Spinal cord (tissue), 10 donors: ENCODE data around the gene LRP1B. TPM values are rescaled to one million over a fixed set of nuclear protein-coding genes. Genes with fewer than 3 reads are reported as not detected.

Experiments
- DNase-seq, 6 donors: peaks; one replicate each; pipeline versions ENCODE4 v3.0.0 to v3.0.0-alpha.2; 2013 to 2015; ENCODE audit warnings: low spot score in 6 of 6, low read depth in 4 of 6
- H3K27ac ChIP-seq: one replicate; pipeline ENCODE4 v1.5.1; 2013; ENCODE audit warnings: low read depth, low read length, control low read depth
- H3K27me3 ChIP-seq: one replicate; pipeline ENCODE4 v1.6.1; 2013; ENCODE audit warnings: low read length; ENCODE audit not compliant: control insufficient read depth, insufficient read depth
- H3K36me3 ChIP-seq: one replicate; pipeline ENCODE4 v1.6.1; 2013; ENCODE audit warnings: low read length; ENCODE audit not compliant: control insufficient read depth, insufficient read depth
- H3K4me1 ChIP-seq: one replicate; pipeline ENCODE4 v1.6.1; 2013; ENCODE audit warnings: low read length; ENCODE audit not compliant: control insufficient read depth, insufficient read depth
- H3K4me3 ChIP-seq: one replicate; pipeline ENCODE4 v1.5.1; 2013; ENCODE audit warnings: low read depth, low read length, control low read depth
- H3K9me3 ChIP-seq: one replicate; pipeline ENCODE4 v1.6.1; 2013; ENCODE audit warnings: low read length; ENCODE audit not compliant: control insufficient read depth, insufficient read depth
- whole genome bisulfite sequencing: methylation state at CpG from one replicate; pipeline ENCODE4 v1.1.5; 2013; ENCODE audit warnings: missing lambda C conversion rate; ENCODE audit not compliant: insufficient coverage; 5-methylcytosine and 5-hydroxymethylcytosine counted together
- polyA plus RNA-seq, 2 donors: library from polyadenylated mRNA; unstranded; fragments of 120-200 nt; gene quantifications; one replicate each; pipeline ENCODE4 v1.2.1, GENCODE V29; 2013; ENCODE audit not compliant: insufficient read length in 2 of 2
- total RNA-seq, 2 donors: library from RNA; depleted of rRNA in 1 of 2; stranded (reverse); fragments of 120-200 nt in 1 of 2; fragments of >200 nt in 1 of 2; gene quantifications; one replicate each; pipeline versions ENCODE4 v1.2.3 to v1.2.4, GENCODE V29; 2013 to 2014
- donor health status: healthy.

The LRP1B gene
- total and polyA plus RNA-seq, 4 donors = 22.1 to 70.2 (median 32.1) TPM

- Histone ChIP-seq H3K9me3 (no peaks in the 10 kb centered on the region), H3K27ac (no peak overlapping the region), H3K4me3 (no peak overlapping the region), H3K27me3 (no peaks in the 10 kb centered on the region), H3K36me3 (no peaks in the 10 kb centered on the region), H3K4me1 (no peaks in the 10 kb centered on the region)
- DNase-seq = no peak
- no CpG with 5 or more reads among the region's 1 CpG for WGBS
These were observed 1537.7 kb downstream of the LRP1B start for GRCh38 chr2:140593132-140593531.

- Histone ChIP-seq H3K9me3 (no peaks in the 10 kb centered on the region), H3K4me3 (no peak overlapping the region), H3K4me1 (no peaks in the 10 kb centered on the region), H3K27ac (no peak overlapping the region), H3K27me3 (no peaks in the 10 kb centered on the region), H3K36me3 (no peaks in the 10 kb centered on the region)
- DNase-seq = no peak
These were observed 1541.1 kb downstream of the LRP1B start for GRCh38 chr2:140589696-140590095.

- Histone ChIP-seq H3K4me1 (no peaks in the 10 kb centered on the region), H3K36me3 (no peaks in the 10 kb centered on the region), H3K9me3 (no peaks in the 10 kb centered on the region), H3K27me3 (no peaks in the 10 kb centered on the region), H3K27ac (no peak overlapping the region), H3K4me3 (no peak overlapping the region)
- WGBS = no CpG with 5 or more reads among the region's 1 CpG
- no peak for DNase-seq
These were observed 1541.5 kb downstream of the LRP1B start for GRCh38 chr2:140589273-140589672.

- Histone ChIP-seq H3K36me3 (no peaks in the 10 kb centered on the region), H3K9me3 (no peaks in the 10 kb centered on the region), H3K27me3 (no peaks in the 10 kb centered on the region), H3K27ac (no peak overlapping the region), H3K4me3 (no peak overlapping the region), H3K4me1 (no peaks in the 10 kb centered on the region)
- DNase-seq = no peak
- no CpG with 5 or more reads among the region's 2 CpGs for WGBS
These were observed 1544.4 kb downstream of the LRP1B start for GRCh38 chr2:140586379-140586778.

GRCh38 chr2:140585016-140585415 lies 1545.8 kb downstream of the LRP1B start:
- no peaks in the 10 kb centered on the region for H3K27me3 ChIP-seq
- no peak overlapping the region for H3K4me3 ChIP-seq
- no peak for DNase-seq
- H3K9me3 ChIP-seq = no peaks in the 10 kb centered on the region
- no CpG with 5 or more reads among the region's 2 CpGs for whole genome bisulfite sequencing
- no peaks in the 10 kb centered on the region for H3K36me3 ChIP-seq
- H3K4me1 ChIP-seq = no peaks in the 10 kb centered on the region
- no peak overlapping the region for H3K27ac ChIP-seq

- Histone ChIP-seq H3K27me3 (no peaks in the 10 kb centered on the region), H3K4me3 (no peak overlapping the region), H3K36me3 (no peaks in the 10 kb centered on the region), H3K27ac (no peak overlapping the region), H3K9me3 (no peaks in the 10 kb centered on the region), H3K4me1 (no peaks in the 10 kb centered on the region)
- peak in 3 of 6 donors; percentile 9 to 40 (median 32) for DNase-seq
These were observed 1546.3 kb downstream of the LRP1B start for GRCh38 chr2:140584471-140584870.

- no peaks in the 10 kb centered on the region for H3K4me1 ChIP-seq
- no CpG with 5 or more reads among the region's 2 CpGs for WGBS
- peak in 1 of 6 donors; percentile 56 for DNase-seq
- H3K27me3 ChIP-seq = no peaks in the 10 kb centered on the region
- H3K27ac ChIP-seq = no peak overlapping the region
- H3K4me3 ChIP-seq = no peak overlapping the region
- no peaks in the 10 kb centered on the region for H3K9me3 ChIP-seq
- H3K36me3 ChIP-seq = no peaks in the 10 kb centered on the region
These were observed 1550.2 kb downstream of the LRP1B start for GRCh38 chr2:140580532-140581151.

GRCh38 chr2:140577453-140577852 lies 1553.4 kb downstream of the LRP1B start:
- Histone ChIP-seq H3K4me3 (no peak overlapping the region), H3K4me1 (no peaks in the 10 kb centered on the region), H3K27ac (no peak overlapping the region), H3K9me3 (no peaks in the 10 kb centered on the region), H3K27me3 (no peaks in the 10 kb centered on the region), H3K36me3 (no peaks in the 10 kb centered on the region)
- no peak for DNase-seq
- WGBS = 100% methylated on average over 2 of the region's 2 CpGs

GRCh38 chr2:140567734-140568133 lies 1563.1 kb downstream of the LRP1B start:
- DNase-seq = no peak
- H3K36me3 ChIP-seq = no peaks in the 10 kb centered on the region
- H3K27ac ChIP-seq = no peak overlapping the region
- H3K4me3 ChIP-seq = no peak overlapping the region
- no CpG with 5 or more reads among the region's 2 CpGs for WGBS
- H3K27me3 ChIP-seq = no peaks in the 10 kb centered on the region
- H3K9me3 ChIP-seq = no peaks in the 10 kb centered on the region
- H3K4me1 ChIP-seq = no peaks in the 10 kb centered on the region

- DNase-seq = no peak
- WGBS = 74% methylated on average over 3 of the region's 3 CpGs
- Histone ChIP-seq H3K27ac (no peak overlapping the region), H3K36me3 (no peaks in the 10 kb centered on the region), H3K27me3 (no peaks in the 10 kb centered on the region), H3K4me3 (no peak overlapping the region), H3K9me3 (no peaks in the 10 kb centered on the region), H3K4me1 (no peaks in the 10 kb centered on the region)
These were observed 1565.1 kb downstream of the LRP1B start for GRCh38 chr2:140565756-140566155.
